ENCODE measurements around the gene C10orf71.

GRCh38 chr10:49297818-49298670, 926 bp upstream of the C10orf71 start:
- no peak for TF ChIP-seq CTCF (IDR thresholded peaks at IDR 0.05; ENCODE audit: low read length)
- TF ChIP-seq EZH2 (optimal IDR thresholded peaks at IDR 0.05; ENCODE audit: low read depth, low read length): no peak
